DMS53 treated with DMSO at 0.1 percent for 48 hours (cell line): ENCODE measurements around the gene POLD1.
A peak's percentile ranks its signal among the peaks of the same experiment; 100 is the strongest.

Experiments
- DNase-seq: peaks from one replicate; lab custom pipeline; 2025; ENCODE audit not compliant: unreplicated experiment; lab: John Stamatoyannopoulos, UW

The POLD1 gene

GRCh38 chr19:50365434-50366306 is 18.5 kb upstream of the POLD1 start, which contains the start of gene NAPSA:
Gene NAPSA (minus strand): TSS chr19:50365639. CDS start chr19:50365621, 18 bp downstream.
- DNase-seq = no peak

DNA sequence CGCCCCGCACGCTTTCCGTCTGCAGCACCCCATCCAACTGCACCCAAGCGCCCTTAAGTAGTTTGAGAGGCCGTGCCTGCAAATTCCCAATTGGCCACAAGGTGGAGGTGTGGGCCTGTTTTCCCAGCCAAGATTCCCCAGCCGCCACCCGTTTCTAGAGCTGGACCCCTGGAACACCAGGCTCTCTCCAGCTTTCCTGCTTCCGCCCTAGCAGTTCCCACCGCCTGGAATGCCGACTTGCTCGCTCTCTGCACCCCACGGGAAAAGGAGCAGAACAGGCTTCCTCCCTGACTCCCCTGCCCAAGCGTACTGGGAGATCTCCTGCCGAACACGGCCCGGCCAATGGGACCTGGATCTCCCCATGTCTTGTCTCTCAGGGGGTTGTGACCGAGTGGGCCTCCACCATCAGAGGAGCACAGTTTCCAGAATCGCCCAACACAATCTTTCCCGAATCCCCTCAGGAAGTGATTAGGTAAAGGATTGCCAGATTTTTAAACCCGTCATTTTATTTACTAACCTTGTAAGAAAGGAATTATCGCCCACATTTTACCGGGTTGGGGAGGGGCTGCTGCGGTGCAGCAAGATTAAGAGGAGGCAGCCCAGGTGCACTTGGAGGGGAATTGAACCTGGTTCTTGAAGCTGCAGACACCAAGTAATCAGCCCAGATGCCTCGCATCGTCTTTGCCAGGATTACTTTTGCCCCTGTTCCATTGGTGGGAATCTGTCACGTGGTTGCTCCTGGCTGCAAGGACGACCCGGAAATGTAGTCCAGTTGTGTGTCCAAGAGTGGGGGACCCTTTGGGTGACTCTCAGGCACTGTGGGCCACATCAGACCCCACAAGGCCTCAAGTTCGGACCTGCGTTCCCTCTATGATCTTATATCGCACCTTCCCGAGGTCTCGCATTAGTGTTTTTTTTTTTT is 15.2 kb upstream of the POLD1 start:
- DNase-seq = peak; percentile 36

- DNase-seq = no peak
These were observed 12.2 kb upstream of the POLD1 start for GRCh38 chr19:50371914-50372475.

DNA sequence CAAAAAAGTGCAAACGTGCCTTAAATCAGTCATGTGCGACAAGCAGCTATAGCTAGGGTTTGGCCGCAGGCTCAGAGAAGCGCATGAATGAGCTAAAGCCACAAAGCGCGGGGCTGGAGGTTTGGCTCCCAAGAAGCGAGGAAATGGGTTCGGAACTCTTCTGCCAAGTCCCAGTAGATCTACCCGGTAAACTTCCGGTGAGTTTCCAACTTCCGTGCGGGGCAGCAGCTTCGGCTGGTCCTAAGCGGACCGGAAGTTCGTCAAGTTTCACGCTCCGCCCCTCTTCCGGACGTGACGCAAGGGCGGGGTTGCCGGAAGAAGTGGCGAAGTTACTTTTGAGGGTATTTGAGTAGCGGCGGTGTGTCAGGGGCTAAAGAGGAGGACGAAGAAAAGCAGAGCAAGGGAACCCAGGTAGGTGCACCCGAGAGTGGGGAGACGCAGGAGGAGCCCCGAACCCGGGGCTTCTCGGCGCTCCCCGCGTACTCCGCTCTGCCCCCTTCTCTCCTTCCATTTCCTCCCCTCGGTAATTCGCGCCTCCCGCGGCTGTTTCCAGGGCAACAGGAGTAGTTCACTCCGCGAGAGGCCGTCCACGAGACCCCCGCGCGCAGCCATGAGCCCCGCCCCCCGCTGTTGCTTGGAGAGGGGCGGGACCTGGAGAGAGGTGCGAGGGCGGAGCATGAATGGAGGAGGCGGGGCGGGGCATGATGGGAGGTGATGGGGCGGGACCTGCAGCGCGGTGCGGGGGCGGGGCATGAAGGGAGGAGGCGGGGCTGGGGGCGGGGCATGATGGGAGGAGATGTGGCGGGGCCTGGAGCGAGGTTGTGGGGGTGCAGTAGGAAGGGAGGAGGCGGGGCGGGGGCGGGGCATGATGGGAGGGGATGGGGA is 7.7 kb upstream of the POLD1 start, which contains the start of gene NR1H2:
Gene NR1H2, plus strand, starts transcription at position 292 of the 885 bp plus-strand sequence. CDS start 1,149 bp downstream, outside the sequence.
- peak; percentile 75 for DNase-seq

GRCh38 chr19:50377051-50377461 is 7.1 kb upstream of the POLD1 start:
- no peak for DNase-seq

DNA sequence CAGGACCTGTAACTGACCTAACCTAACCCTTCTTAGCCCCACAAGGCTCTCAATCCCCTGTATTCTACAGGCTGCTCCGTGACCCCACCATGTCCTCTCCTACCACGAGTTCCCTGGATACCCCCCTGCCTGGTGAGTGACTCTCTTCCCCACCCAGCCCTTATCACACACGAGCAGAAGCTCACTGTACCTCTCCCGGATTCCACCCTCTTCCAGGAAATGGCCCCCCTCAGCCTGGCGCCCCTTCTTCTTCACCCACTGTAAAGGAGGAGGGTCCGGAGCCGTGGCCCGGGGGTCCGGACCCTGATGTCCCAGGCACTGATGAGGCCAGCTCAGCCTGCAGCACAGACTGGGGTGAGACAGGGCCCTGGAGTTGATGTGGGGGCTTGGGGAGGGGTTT is 6.6 kb upstream of the POLD1 start:
- no peak for DNase-seq

DNA sequence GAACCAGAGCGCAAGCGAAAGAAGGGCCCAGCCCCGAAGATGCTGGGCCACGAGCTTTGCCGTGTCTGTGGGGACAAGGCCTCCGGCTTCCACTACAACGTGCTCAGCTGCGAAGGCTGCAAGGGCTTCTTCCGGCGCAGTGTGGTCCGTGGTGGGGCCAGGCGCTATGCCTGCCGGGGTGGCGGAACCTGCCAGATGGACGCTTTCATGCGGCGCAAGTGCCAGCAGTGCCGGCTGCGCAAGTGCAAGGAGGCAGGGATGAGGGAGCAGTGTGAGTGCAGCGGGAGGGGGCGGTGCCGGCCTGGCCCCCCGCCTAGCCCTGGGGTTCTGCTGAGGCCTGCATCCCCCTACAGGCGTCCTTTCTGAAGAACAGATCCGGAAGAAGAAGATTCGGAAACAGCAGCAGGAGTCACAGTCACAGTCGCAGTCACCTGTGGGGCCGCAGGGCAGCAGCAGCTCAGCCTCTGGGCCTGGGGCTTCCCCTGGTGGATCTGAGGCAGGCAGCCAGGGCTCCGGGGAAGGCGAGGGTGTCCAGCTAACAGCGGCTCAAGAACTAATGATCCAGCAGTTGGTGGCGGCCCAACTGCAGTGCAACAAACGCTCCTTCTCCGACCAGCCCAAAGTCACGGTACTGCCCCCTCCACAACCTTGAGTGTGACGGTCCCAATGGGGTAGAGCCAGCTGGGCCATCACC is 5.8 kb upstream of the POLD1 start:
- DNase-seq = no peak

- no peak for DNase-seq
These were observed 5.3 kb upstream of the POLD1 start for GRCh38 chr19:50378863-50379236.

- no peak for DNase-seq
These were observed 4.5 kb upstream of the POLD1 start for GRCh38 chr19:50379602-50380001.

DNA sequence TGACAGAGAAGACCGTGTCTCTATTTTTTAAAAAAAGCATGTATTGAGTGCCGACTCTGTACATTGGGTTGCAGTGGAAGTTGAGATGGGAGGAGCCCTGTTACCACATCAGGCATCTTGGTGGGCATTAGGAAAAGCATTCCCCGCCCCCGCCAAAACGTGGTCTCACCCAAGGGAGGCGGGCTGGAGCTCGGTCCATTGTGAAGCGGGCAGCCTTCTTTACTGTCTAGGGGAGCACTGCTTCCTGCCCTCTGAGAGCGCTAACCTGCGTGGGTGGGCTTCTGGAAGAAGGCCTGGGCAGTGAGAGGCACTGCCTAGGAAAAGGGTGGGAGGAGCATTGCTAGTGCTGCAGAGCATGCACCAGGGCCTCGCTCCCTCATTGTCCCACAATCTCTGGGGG is 4.0 kb upstream of the POLD1 start:
- no peak for DNase-seq

GRCh38 chr19:50380751-50381151 is 3.4 kb upstream of the POLD1 start:
- no peak for DNase-seq

- no peak for DNase-seq
These were observed 2.0 kb upstream of the POLD1 start for GRCh38 chr19:50381881-50382729.

DNA sequence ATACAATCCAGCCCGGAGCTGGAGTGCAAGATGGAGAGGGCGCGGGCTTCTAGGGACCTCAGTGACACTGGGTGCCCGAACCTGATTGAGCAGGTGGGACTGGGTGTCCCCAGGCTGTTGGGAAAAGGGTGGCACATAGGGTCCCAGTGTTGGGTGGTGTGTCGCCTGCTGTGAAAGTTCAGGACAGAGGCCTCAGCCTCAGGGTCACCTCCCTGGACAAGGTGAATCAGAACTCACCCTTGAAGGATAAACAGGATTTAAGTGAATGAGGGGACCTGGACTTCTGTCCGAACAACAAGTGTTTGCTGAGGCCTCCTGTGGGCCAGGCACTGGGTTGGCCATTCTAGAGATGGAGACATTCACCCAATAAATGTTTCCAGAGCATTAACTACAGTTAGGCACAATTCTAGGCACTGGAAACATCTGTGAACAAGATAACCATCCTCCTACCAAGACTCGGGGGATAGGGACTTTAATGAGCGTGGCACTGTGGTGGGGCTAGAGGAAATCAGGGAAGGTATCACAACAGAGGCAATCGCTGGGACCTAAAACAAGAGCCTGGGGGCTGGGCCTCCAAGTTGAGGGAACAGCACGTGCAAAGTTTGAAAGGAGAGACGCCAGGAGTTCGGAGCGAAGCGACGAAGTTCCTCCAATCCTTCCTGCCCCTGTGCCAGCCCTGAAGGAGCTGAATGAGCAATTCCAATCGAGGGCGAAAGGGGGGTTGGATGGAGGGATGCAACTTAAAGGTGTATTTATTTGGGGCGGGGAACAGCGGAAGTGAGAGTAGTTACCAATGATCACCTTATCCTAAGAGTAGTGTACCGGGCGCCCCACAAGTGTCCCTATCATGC is 921 bp upstream of the POLD1 start:
- DNase-seq = no peak

DNA sequence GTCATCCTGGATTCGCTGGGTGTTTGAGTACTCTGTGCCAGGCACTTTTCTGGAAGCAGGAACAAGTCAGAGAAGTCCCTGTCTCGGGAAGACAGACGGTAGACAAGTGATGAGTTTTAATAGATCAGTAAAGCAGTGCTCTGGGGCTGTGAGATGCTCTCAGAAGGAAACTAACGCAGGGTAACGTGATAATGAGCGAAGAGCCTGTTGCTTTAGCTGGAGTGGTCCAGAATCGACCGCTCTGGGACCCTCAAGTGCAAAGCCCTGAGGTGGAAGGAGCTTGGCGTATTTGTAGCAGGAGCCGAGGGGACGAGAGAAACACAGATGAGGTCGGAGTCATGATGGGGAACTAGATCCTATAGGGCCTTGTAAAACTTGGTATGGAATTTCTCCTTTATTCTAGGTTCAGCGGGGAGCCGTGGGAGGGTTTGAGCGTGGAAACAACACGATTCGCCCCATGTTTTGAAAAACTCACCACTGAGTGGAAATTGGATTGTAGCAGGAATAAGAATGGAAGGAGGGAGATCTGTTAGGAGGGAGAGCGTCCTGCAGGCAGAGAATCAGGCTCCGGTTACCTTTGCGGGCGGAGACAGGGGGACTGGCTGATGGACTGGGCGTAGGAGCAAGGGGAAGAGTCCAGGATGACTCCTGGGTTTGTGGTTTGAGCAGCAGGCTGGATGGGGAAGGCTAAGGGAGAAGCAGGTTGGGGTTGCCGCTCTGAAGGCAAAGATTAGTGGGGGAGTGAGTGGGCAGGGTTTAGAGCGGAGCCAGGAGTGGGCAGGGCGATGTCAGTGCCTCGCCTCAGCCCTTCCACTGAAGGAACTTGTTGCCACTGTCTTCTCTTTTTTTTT is 763 bp downstream of the POLD1 start:
- no peak for DNase-seq

GRCh38 chr19:50387176-50387867 is 3.2 kb downstream of the POLD1 start:
- no peak for DNase-seq

- DNase-seq = no peak
These were observed 3.7 kb downstream of the POLD1 start for GRCh38 chr19:50387868-50388245.
